ENCODE results near the gene CDKN2A.

Gene CDKN2A

DNA sequence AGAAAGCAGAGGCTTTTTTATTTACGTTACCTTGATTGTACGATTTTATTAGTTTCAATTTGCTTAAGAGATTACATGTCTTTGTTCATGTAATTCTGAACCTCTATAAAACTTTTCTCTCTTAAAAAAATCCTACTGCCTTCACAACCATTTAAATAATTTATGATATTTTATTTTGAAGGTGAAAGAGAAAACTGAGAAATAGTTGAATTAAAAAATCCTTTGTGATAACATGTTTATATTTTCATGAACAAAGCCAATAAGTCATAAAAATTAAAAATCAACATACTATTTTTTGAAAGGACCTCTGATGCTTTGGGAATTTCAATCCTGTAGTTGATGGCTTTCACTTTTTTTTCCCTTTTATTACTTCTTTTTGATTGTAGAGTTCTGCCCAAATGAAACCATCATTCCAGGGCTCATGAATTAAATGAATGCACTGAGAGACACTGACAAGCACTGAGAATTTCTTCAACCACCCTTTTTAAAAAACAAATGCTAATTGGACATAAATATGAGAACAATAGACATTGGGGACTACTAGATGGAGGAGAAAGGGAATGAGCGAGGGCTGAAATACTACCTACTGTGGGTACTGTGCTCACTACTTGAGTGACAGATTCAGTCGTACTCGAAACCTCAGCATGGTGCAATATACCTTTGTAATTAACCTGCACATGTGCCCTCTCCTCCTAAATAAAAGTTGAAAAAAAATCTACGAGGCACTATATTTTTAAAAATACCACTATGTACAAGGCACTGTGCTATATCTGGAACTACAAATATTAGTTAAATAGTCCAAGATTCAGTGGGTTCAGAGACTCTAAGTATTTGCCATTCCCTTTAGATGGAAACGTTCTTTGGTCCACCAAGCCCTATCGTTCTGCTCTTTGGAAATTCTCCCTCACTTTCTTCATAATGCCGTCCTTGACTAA, 5.9 kb downstream of the CDKN2A start:
- Mint-ChIP-seq H3K4me3 (no peak overlapping the region), H3K9me3 (no peaks in the 10 kb centered on the region), H3K27ac (no peak overlapping the region), H3K4me1 (peaks cover 2% of the 10 kb centered on the region), H3K27me3 (ENCODE audit: low read depth, poor library complexity) (peaks cover 98% of the 10 kb centered on the region), H3K36me3 (ENCODE audit: low read depth) (no peaks in the 10 kb centered on the region)
- DNase-seq = no peak
- TF ChIP-seq, protein P1, sequence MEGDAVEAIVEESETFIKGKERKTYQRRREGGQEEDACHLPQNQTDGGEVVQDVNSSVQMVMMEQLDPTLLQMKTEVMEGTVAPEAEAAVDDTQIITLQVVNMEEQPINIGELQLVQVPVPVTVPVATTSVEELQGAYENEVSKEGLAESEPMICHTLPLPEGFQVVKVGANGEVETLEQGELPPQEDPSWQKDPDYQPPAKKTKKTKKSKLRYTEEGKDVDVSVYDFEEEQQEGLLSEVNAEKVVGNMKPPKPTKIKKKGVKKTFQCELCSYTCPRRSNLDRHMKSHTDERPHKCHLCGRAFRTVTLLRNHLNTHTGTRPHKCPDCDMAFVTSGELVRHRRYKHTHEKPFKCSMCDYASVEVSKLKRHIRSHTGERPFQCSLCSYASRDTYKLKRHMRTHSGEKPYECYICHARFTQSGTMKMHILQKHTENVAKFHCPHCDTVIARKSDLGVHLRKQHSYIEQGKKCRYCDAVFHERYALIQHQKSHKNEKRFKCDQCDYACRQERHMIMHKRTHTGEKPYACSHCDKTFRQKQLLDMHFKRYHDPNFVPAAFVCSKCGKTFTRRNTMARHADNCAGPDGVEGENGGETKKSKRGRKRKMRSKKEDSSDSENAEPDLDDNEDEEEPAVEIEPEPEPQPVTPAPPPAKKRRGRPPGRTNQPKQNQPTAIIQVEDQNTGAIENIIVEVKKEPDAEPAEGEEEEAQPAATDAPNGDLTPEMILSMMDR (IDR thresholded peaks at IDR 0.05) = no peak

DNA sequence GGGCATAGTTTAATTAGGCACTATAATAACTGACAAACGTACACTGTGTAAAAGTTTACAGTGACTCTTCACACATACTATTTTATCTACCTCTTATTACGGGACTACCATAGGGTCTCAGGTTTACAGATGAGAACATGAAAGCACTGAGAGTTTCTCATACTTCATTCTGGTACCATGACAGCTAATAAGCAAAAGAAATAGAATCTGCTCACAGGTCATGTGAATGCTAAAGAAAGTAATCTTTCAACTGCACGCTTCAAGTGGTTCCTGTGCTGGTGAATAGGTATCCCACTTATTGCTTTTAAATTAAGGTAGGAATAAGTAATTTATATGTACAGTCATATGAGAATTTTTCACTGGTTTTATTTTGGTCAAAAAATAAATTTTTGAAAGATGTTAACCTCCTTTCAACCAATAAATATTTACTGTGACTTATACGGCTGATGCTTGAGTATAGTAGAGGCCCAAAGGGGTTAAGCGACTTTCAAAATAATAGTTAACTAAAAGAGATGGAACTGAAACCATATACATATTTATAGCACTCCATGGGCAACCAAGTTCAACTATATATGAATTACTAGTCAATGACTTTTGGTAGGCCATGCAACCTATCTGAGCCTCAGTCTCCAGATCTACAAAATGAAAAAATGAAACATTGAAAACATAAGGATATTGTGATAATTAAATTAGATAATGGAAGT, 8.1 kb downstream of the CDKN2A start:
- Mint-ChIP-seq H3K4me1 (no peaks in the 10 kb centered on the region), H3K4me3 (no peak overlapping the region), H3K9me3 (no peaks in the 10 kb centered on the region), H3K27me3 (ENCODE audit: low read depth, poor library complexity) (peaks cover 100% of the 10 kb centered on the region), H3K27ac (no peak overlapping the region), H3K36me3 (ENCODE audit: low read depth) (no peaks in the 10 kb centered on the region)
- TF ChIP-seq, protein P1 (IDR thresholded peaks at IDR 0.05) = no peak
- DNase-seq = no peak

DNA sequence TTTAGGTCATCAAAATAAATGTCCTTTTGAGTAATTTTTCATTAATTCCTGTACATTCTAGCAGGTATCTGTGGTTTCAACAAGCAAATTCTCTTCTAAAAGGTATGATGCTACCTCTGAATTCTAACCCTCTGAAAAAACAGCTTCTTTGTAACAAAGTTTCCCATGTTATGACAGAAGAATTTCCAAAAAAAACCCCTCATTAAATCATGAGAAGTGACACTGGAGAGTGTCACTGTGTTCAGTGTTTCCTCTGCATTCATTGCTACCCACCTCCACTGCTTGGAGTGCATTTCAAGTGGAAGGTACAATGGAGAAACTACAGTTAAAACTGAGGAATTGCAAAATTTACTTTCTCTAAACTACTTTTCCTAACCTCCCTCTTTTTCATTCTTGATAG, 10.1 kb downstream of the CDKN2A start:
- DNase-seq = no peak
- TF ChIP-seq, protein P1 (IDR thresholded peaks at IDR 0.05) = no peak
- Mint-ChIP-seq H3K27ac (no peak overlapping the region), H3K27me3 (ENCODE audit: low read depth, poor library complexity) (peaks cover 100% of the 10 kb centered on the region), H3K4me1 (no peaks in the 10 kb centered on the region), H3K36me3 (ENCODE audit: low read depth) (no peaks in the 10 kb centered on the region), H3K9me3 (no peaks in the 10 kb centered on the region), H3K4me3 (no peak overlapping the region)

DNA sequence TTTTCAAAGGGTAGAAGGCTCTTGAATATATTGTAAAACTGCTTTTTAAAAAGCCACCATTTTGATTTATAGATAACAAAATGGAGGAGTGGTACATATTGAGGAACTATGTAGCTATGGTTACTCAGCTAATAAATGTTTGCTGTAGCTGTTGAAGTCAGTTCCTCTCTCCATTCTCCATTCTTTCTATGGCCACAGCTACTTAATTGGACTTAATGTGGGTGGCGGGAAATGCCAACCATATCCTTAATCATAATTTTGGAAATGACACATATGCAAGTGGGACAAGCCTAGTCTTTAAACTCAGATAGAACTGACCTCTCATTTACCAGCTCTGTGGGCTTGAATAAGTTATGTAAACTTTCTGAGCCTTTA, 10.6 kb downstream of the CDKN2A start:
- TF ChIP-seq, protein P1 (IDR thresholded peaks at IDR 0.05) = no peak
- Mint-ChIP-seq H3K36me3 (ENCODE audit: low read depth) (no peaks in the 10 kb centered on the region), H3K27me3 (ENCODE audit: low read depth, poor library complexity) (peaks cover 100% of the 10 kb centered on the region), H3K27ac (no peak overlapping the region), H3K4me1 (no peaks in the 10 kb centered on the region), H3K9me3 (no peaks in the 10 kb centered on the region), H3K4me3 (no peak overlapping the region)
- no peak for DNase-seq

DNA sequence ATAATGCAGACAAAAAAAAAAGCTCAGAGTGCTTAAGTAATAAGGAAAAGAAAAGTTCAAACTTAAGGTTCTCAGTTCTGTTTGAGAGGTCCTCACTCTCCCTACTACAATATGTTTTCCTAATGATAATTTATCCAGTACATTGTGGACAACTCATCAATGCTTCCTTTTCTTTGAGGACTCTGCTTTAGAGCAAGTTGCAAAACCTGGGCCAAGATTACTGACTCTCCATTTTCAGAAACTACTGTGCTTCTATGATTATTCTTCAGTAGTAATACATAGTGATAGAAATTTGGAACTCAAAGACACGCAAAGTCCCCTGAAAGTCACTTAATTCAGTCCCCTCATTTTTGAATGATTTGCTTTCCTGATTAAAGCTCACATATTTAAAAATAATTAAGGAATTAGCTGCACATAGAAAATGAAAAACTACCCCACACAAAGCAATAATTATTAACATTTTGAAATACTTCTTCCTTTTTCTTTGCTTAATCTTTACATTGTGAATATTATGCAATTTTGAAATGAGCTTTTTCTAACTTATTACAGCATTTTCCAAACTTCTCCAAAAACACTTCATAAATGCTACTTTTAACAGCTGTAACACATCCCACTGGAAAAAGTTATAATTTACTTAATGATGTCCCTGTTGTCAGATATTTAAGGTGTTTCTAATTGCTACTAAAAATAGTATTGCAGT, 11.2 kb downstream of the CDKN2A start:
- no peak overlapping the region for H3K4me3 Mint-ChIP-seq
- no peaks in the 10 kb centered on the region for H3K9me3 Mint-ChIP-seq
- H3K27me3 Mint-ChIP-seq (ENCODE audit: low read depth, poor library complexity) = peaks cover 100% of the 10 kb centered on the region
- H3K27ac Mint-ChIP-seq = no peak overlapping the region
- no peaks in the 10 kb centered on the region for H3K36me3 Mint-ChIP-seq (ENCODE audit: low read depth)
- no peak for DNase-seq
- TF ChIP-seq, protein P1 (IDR thresholded peaks at IDR 0.05) = no peak
- H3K4me1 Mint-ChIP-seq = no peaks in the 10 kb centered on the region
